Small intestine (tissue), 7 donors: ENCODE measurements around the gene CAMLG. TPM values are rescaled to one million over a fixed set of nuclear protein-coding genes. Genes with fewer than 3 reads are reported as not detected.
"Not testable (repeated sequence)": the region's sequence is repeated elsewhere in the genome, so short reads cannot be mapped to it uniquely, and the experiment has no call there.

Experiments
- DNase-seq, 2 donors: peaks; one replicate each; pipeline versions ENCODE4 v3.0.0 to v3.0.0-alpha.2; 2013
- FAIRE-seq: peaks from 2 replicates; lab custom pipeline; 2012; peaks lifted over from hg19 to GRCh38; lab: Jason Lieb, UNC
- H3K27ac ChIP-seq, 3 donors: one replicate each; pipeline ENCODE4 v1.5.1; 2013; ENCODE audit warnings: low read length in 2 of 3, mild to moderate bottlenecking in 2 of 3, control low read depth in 1 of 3, inconsistent platforms in 1 of 3, low read depth in 1 of 3, moderate library complexity in 1 of 3
- H3K27me3 ChIP-seq, 3 donors: one replicate each; pipeline ENCODE4 v1.6.1; 2013; ENCODE audit warnings: low read length in 3 of 3, inconsistent platforms in 1 of 3; ENCODE audit not compliant: control insufficient read depth in 3 of 3, insufficient read depth in 3 of 3
- H3K36me3 ChIP-seq, 3 donors: one replicate each; pipeline ENCODE4 v1.6.1; 2013; ENCODE audit warnings: low read length in 3 of 3, inconsistent platforms in 1 of 3, low read depth in 1 of 3, mild to moderate bottlenecking in 1 of 3, moderate library complexity in 1 of 3; ENCODE audit not compliant: control insufficient read depth in 3 of 3, insufficient read depth in 2 of 3
- H3K4me1 ChIP-seq, 3 donors: one replicate each; pipeline ENCODE4 v1.6.1; 2013; ENCODE audit warnings: low read length in 2 of 3, inconsistent platforms in 1 of 3, low read depth in 1 of 3, mild to moderate bottlenecking in 1 of 3, moderate library complexity in 1 of 3; ENCODE audit not compliant: control insufficient read depth in 3 of 3, insufficient read depth in 2 of 3
- H3K4me3 ChIP-seq, 3 donors: one replicate each; pipeline ENCODE4 v1.5.1; 2013; ENCODE audit warnings: low read length in 3 of 3, control low read depth in 1 of 3, inconsistent platforms in 1 of 3, low read depth in 1 of 3, mild to moderate bottlenecking in 1 of 3, moderate library complexity in 1 of 3
- H3K9me3 ChIP-seq, 2 donors: one replicate each; pipeline ENCODE4 v1.6.1; 2013; ENCODE audit warnings: low read depth in 1 of 2, low read length in 1 of 2; ENCODE audit not compliant: control insufficient read depth in 2 of 2, insufficient read depth in 1 of 2
- WGBS, 3 donors: extraction: QIAGEN DNeasy Blood & Tissue Kit; methylation state at CpG; one replicate each; pipeline ENCODE4 v1.1.7; 2013; 5-methylcytosine and 5-hydroxymethylcytosine counted together
- polyA plus RNA-seq, 4 donors: library from polyadenylated mRNA; stranded (reverse) in 3 of 4; unstranded in 1 of 4; fragments of 200-250 nt in 3 of 4; fragments of 120-200 nt in 1 of 4; gene quantifications; one replicate each; pipeline versions ENCODE4 v1.2.1 to v1.2.3, GENCODE V29; 2013
- donor health status: healthy with polysubstance abuse.
- donor health status: control.
- donor health status: control.
- donor health status: Bipolar disorder and iron deficiency.
- donor health status: healthy.

The CAMLG gene
- polyA plus RNA-seq, 4 donors, result 37.0 to 80.0 (median 52.5) TPM

DNA sequence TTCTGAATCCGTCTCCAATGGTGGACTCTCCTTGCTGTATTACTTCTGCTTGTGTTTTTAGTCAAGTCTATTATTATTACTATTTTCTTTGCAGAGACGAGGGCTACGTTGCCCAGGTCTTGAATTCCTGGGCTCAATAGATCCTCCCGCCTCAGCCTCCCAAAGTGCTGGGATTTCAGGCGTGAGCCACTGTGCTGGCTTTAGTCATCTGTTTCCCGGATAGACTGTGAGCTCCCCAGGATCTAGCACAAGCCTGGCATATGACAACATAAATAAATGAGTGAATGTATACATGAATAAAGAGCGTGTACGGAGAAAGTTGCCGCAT, 19.8 kb downstream of the CAMLG start:
- H3K36me3 ChIP-seq, result peaks cover 0 to 5% (median 0%) of the 10 kb centered on the region in 3 donors
- peak overlapping the region in 2 of 3 donors; percentile 5 to 76 for H3K4me3 ChIP-seq
- no peaks in the 10 kb centered on the region for H3K27me3 ChIP-seq
- peak overlapping the region; percentile 1 to 85 (median 61) for H3K27ac ChIP-seq
- no peak for DNase-seq
- H3K4me1 ChIP-seq, result peaks cover 0 to 4% (median 4%) of the 10 kb centered on the region in 3 donors
- no peak for FAIRE-seq
- H3K9me3 ChIP-seq, result no peaks in the 10 kb centered on the region
- 13 to 19% (median 17%) methylated on average over 9 of the region's 9 CpGs for WGBS, 3 donors

DNA sequence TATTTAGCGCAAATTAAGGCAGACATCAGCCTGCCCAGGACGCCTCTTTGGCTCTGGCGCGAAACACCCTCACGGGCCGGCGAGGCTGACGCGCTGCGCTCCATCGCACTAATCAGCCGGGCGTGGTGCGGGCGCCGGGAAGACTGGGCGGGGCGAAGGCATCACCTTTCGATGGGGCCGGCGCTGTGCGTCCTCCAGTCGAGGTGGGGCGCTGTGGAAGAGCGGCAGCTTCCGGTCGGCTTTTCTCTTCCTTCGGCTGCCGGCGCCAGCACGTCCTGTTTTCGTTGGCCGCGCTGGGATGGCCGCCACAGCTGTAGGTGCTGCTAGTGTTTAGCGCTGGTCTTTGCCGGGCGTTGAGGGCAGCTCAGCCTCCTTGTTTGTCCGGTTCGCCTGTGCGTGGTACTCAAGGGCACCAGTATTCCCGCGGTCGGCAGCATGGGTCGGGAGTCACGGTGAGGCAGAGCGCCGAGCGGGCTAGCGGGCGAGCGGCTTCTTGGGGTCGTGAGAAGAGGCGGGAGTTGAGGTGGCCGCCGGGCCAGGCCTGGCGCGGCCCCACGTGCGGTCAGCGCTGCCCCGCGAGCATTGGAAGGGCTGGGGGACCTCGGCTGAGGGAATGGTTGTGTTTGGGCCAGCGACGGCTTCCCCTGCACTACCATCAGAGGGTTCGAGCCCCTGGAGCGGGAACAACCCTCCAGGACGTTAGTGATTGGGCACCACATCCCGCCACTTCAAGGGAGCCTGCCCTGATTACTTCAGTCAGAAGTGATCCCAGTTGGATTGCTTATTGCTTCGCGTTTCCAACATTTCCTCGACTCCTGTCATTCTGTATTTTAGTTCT, 20.4 kb downstream of the CAMLG start, which contains the start of gene DDX46:
DDX46 (plus strand) TSS at position 276 of the 838 bp plus-strand sequence; CDS start at position 436, 160 bp downstream.
- Histone ChIP-seq H3K4me3 (peak within 1 kb of the TSS; percentile 68 to 98 (median 76)), H3K27ac (peak within 1 kb of the TSS; percentile 52 to 85 (median 85)), H3K4me1 (peaks cover 0 to 4% (median 4%) of the 10 kb centered on the region in 3 donors), H3K27me3 (no peaks in the 10 kb centered on the region), H3K9me3 (no peaks in the 10 kb centered on the region), H3K36me3 (peaks cover 0 to 5% (median 0%) of the 10 kb centered on the region in 3 donors)
- DNase-seq, result peak; percentile 94 to 97
- 0 to 1% (median 0%) methylated on average over 65 to 73 of the region's 73 CpGs for WGBS, 3 donors
- no peak for FAIRE-seq

DNA sequence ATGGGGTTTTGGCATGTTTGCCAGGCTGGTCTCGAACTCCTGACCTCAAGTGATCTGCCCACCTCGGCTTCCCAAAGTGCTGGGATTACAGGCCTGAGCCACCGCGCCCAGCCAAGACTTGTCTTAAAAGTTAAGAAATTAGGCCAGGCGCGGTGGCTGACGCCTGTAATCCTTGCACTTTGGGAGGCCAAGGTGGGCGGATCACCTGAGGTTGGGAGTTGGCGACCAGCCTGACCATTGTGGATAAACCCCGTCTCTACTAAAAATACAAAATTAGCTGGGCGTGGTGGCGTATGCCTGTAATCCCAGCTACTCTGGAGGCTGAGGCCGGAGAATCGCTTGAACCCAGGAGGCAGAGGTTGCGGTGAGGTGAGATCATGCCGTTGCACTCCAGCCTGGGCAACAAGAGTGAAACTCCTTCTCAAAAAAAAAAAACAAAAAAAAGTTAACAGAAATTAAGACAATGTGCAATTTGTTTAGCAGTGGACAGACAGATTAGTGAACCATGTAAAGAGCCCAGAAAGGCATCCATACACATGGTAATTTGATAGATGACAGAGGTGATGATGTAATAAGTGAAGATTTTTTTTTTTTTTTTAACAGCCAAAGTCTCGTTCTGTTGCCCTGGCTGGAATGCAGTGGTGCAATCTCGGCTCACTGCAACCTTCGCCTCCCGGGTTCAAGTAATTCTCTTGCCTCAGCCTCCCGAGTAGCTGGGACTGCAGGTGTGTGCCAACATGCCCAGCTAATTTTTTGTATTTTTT, 29.4 kb downstream of the CAMLG start:
- not testable (repeated sequence) for H3K27ac ChIP-seq, H3K27me3 ChIP-seq, FAIRE-seq, H3K4me1 ChIP-seq, DNase-seq, H3K4me3 ChIP-seq, H3K9me3 ChIP-seq
- H3K36me3 ChIP-seq, result peaks cover 6 to 65% (median 27%) of the 10 kb centered on the region in 3 donors
- WGBS, 3 donors, result 95 to 97% (median 96%) methylated on average over 21 of the region's 21 CpGs

DNA sequence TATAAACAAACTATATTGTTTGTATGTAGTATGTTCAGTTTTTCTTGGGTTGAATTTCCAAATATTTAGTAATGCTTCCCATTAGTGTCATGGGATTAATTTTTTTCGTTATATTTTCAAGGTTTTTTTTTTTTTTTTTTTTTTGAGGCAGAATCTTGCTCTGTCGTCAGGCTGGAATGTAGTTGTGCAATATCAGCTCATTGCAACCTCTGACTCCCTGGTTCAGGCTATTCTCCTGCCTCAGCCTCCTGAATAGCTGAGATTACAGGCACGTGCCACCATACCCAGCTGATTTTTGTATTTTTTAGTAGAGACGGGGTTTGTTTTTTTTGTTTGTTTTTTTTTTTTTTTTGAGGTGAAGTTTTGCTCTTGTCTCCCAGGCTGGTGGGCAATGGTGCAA, 30.9 kb downstream of the CAMLG start:
- 83 to 95% (median 85%) methylated on average over 4 of the region's 4 CpGs for WGBS, 3 donors
- no peak for DNase-seq
- H3K27ac ChIP-seq, result no peak overlapping the region

GRCh38 chr5:134772461-134773125, 34.2 kb downstream of the CAMLG start:
- H3K27ac ChIP-seq, result no peak overlapping the region
- peaks cover 5 to 68% (median 19%) of the 10 kb centered on the region in 3 donors for H3K36me3 ChIP-seq
- no peak overlapping the region for H3K4me3 ChIP-seq
- FAIRE-seq, result no peak
- H3K4me1 ChIP-seq, result no peaks in the 10 kb centered on the region
- WGBS, 3 donors, result 92 to 95% (median 94%) methylated on average over 10 of the region's 10 CpGs
- H3K27me3 ChIP-seq, result no peaks in the 10 kb centered on the region
- no peak for DNase-seq
- no peaks in the 10 kb centered on the region for H3K9me3 ChIP-seq

More for the DNA sequence above, 30.9 kb downstream of the CAMLG start:
- no peak for FAIRE-seq
- no peaks in the 10 kb centered on the region for H3K27me3 ChIP-seq
- no peaks in the 10 kb centered on the region for H3K9me3 ChIP-seq
- no peaks in the 10 kb centered on the region for H3K4me1 ChIP-seq
- H3K36me3 ChIP-seq, result peaks cover 4 to 67% (median 27%) of the 10 kb centered on the region in 3 donors
- H3K4me3 ChIP-seq, result no peak overlapping the region

DNA sequence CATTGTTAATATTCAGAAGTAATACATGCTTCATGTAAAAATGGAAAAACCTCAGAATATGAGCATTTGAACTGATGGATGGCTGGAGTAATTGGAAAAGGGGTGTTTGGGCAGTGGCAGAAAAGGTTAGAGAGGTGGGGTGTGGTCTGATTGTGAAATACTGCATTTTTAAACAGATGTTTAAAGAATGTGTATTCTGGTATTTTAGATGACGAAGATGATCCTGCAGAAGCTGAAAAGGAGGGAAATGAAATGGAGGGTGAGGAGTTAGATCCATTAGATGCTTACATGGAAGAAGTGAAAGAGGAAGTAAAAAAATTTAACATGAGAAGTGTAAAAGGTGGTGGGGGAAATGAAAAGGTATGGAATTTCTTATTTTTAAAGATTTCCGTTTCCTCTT, 39.0 kb downstream of the CAMLG start:
- H3K9me3 ChIP-seq, result no peaks in the 10 kb centered on the region
- peaks cover 11 to 62% (median 13%) of the 10 kb centered on the region in 3 donors for H3K36me3 ChIP-seq
- no peak overlapping the region for H3K27ac ChIP-seq
- H3K4me3 ChIP-seq, result no peak overlapping the region
- FAIRE-seq (no peak), DNase-seq (no peak)
- H3K27me3 ChIP-seq, result no peaks in the 10 kb centered on the region
- H3K4me1 ChIP-seq, result no peaks in the 10 kb centered on the region
- WGBS, 3 donors, result 88 to 98% (median 94%) methylated on average over 2 of the region's 2 CpGs

GRCh38 chr5:134784241-134784920, 46.0 kb downstream of the CAMLG start:
- Histone ChIP-seq H3K36me3 (peaks cover 14 to 43% (median 14%) of the 10 kb centered on the region in 3 donors), H3K4me3 (no peak overlapping the region), H3K27me3 (no peaks in the 10 kb centered on the region), H3K9me3 (no peaks in the 10 kb centered on the region), H3K4me1 (no peaks in the 10 kb centered on the region), H3K27ac (no peak overlapping the region)
- FAIRE-seq (no peak), DNase-seq (peak in 1 of 2 donors; percentile 8)
- WGBS, 3 donors, result 59 to 69% (median 60%) methylated on average over 4 of the region's 4 CpGs
